Left ventricle myocardium superior (tissue), 1 donor: ENCODE measurements around the gene PASK. TPM values are rescaled to one million over a fixed set of nuclear protein-coding genes. Genes with fewer than 3 reads are reported as not detected.
"Not testable (repeated sequence)": the region's sequence is repeated elsewhere in the genome, so short reads cannot be mapped to it uniquely, and the experiment has no call there.

Source experiments
- ATAC-seq: fragments of 200-7000 bp; cut with Tn5 transposase; one replicate; pipeline ENCODE4 v1.9.1; 2020; ENCODE audit warnings: mild to moderate bottlenecking, moderate library complexity
- DNase-seq: peaks from one replicate; pipeline ENCODE4 v3.0.0-alpha.2; 2020
- intact Hi-C: fragments of 100-400 bp; cut with micrococcal nuclease; formaldehyde crosslinking; loops from one replicate; pipeline ENCODE4 v1.11.0; 2022
- total RNA-seq: library from RNA; stranded (reverse); fragmentation: NEBNext Ultra II Directional; extraction: Animal tissue kit (Norgen Biotek cat#: 25700); gene quantifications from one replicate; pipeline ENCODE4 v1.2.1, GENCODE V29; 2021
- donor health status: DM: no; HTN: yes; CAD: no; lungs with severe emphysema.

PASK gene
- total RNA-seq, 1 donor from 2014 or later = 3.4 TPM

DNA sequence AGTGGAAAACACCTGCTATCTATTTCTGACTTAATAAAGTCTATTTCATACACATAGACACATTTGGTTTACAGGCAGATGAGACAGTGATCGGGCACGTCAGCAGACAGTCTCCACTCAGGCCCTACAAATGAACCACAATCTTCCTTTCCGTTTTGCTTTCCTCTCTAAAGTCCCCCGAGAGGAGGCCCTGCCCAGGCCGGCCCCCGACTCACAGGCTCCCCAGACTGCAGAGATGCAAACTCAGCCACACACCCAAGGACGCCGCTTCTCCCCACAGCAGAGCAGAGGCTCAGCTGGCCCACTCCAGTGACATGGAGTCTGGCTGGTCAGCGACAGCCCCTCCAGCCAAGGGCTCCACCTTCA lies 37.8 kb downstream of the PASK start:
- intact Hi-C loops = no loop called here
- ATAC-seq (no peak), DNase-seq (no peak)

DNA sequence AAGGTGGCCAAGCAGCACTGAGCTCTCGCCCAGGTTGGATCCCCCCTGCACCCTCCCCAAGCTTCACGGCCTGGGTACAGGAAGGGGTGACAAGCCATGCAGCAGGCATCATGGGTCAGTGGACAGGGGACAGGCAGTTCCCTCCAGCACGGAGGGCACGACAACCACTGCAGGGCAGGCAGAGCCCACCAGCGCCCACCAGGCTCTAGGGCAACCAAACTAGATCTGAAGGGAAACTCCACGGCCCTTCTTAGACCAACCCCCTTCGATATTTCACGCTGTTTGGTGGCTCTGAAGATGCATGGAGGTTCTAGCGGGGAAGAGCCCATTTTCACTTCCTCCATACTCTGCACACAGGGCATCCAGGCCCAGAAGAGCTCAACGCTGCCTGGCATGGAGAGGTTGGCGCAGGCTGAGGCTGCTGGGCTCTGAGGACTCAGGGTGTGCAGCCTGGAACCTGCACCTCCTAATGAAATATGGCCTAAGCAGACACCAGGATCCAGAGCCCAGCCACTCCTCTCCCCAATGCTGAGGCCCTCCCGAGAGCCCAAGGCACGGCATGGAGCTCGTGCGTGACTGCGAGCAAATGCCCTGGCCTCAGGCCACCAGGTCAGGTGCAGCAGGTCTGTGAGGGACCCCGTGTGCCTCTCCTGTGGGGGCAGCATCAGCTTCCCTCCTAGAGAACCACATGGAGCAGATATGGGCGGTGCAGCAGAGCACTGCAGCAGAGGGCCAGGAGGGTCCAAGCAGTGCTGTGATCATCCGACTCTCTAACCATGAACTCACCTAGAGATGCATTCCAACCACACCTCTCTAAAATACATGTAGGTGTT lies 38.4 kb downstream of the PASK start:
- no peak for DNase-seq
- ATAC-seq = no peak

DNA sequence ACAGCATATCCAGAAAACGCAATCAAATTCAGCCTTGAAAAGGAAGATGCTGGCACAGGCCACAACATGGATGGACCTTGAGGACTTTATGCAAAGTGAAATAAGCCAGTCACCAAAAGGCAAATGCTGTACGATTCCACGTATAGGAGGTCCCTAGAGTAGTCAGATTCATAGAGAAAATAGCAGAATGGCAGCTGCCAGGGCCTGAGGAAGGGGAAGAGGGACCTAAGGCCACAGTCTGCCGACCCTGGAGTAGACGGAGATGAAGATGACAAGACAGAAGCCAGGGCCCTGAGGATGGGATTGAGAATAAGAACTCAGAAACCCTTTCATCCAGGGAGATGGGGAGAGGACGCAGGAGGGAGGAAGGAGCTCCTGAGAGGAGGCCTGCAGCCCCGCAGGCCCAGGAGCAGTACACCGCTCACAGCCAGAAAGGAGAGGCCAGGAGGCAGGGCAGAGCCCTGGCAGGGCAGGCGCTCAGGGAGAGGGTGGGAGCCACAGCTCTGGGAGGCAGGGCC lies 39.1 kb downstream of the PASK start:
- ATAC-seq = no peak
- DNase-seq = no peak
- intact Hi-C loops = no loop called here

More for the DNA sequence above, 38.4 kb downstream of the PASK start:
- intact Hi-C loops = no loop called here

DNA sequence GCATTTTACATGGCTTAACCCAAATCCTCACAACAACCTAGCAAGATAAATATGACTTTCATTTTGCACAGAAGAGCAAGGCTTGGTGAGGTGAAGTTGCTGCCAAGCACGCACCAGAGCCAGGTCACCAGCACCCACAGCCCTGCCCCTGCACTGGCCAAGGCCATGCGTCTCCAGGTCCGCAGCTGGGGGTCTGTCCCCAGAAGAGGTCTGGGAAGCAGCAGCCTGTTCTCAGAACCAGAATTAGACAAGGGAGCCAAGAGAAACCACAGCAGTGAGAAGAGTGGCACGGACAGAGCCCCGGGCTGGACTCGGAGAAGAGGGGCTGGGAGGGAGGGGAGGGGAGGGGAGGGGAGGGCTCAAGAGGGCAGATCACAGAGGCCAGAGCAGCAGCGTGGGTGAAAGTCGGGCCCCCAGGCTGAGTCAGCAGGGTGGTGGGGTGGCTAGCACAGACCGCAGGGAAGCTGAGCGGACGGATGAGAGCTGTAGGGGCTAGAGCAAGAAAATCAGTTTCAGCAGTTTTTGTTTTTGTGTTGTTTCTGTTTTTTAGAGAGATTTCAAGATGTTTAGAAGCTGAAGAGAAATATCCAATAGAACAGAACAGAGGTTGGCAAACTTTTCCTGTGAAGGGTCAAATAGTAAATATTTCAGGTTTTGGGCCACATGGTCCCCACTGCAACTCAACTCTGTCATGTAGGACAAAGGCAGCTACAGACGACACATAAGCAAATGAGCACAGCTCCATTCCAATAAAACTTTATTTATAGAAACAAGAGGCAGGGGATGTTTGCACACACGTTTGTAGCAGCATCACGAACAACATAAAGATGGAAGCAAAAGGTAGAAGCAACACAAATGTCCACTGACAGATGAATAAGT lies 39.8 kb downstream of the PASK start:
- intact Hi-C loops = no loop called here
- ATAC-seq (no peak), DNase-seq (no peak)

DNA sequence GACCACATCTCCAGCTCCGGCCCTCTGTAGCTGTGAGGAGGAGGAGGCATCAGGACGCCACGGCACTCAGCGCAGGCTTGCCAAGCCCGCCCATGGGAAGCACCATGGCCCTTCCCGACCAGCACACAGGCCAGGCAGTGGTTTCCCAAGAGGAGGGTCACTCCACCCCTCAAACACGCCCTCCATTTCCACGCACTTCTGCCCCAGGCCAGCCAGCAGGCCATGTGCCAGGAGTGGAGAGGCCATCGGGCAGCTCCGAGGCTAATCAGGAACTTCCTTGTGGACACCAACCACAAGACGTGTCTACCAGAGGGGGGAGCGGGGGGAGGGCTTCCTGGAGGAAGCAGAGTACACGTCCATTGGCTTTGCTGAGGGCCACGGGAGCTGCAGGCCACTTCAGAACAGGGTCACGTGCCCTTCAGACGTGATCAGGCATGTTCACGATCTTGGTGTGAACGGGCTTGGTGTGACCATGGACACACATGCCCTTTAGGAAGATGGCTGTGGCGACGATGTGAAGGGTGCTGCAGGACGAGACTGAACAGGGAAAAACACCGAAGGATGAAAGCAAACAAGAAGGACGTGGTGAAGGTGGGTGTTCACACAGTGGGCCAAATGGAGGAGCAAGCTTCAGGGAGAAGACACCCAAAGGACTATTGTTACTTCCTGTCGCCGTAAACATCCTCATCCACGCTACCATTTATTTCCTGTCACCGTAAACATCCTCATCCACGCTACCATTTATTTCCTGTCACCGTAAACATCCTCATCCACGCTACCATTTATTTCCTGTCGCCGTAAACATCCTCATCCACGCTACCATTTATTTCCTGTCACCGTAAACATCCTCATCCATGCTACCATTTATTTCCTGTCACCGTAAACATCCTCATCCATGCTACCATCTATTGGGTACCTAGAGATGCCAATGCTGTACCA lies 40.7 kb downstream of the PASK start:
- ATAC-seq (no peak), DNase-seq (no peak)
- intact Hi-C loops = no loop called here

DNA sequence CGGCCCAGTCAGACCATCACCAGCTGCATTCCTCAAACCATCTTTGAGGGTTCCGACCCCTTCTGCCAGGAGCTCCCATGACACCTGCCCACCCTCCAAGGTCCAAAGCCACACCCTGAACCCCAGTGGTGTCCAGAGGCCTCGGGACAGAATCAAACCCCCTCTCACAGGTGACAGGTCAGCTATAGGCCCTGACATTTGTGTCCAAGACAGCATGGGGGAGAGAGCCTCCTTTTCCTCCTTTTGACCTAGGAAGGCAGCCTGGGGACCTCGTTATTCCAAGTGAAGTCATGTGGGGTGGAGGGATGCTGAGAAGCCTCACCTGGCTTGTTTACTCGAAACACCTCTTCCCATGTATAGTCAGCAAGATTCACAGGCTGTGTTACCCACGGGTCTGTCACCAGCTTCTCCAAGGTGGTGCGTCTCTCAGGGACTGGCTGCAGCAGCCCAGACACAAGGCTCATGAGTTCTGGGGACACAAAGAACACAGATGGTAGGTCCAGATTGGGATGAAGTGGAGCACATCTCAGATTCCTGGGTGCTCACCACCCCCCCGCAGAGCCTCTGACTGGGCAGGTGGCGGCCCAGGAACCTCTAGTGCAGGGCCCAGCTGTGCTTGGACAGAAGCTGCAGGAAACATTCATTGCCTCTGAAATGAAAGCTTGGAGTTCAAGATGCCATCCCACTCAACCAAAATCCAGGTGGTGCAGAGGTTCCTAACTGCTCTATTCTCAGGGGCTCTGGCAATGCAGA lies 42.1 kb downstream of the PASK start:
- ATAC-seq (no peak), DNase-seq (no peak)
- intact Hi-C loops = no loop called here

DNA sequence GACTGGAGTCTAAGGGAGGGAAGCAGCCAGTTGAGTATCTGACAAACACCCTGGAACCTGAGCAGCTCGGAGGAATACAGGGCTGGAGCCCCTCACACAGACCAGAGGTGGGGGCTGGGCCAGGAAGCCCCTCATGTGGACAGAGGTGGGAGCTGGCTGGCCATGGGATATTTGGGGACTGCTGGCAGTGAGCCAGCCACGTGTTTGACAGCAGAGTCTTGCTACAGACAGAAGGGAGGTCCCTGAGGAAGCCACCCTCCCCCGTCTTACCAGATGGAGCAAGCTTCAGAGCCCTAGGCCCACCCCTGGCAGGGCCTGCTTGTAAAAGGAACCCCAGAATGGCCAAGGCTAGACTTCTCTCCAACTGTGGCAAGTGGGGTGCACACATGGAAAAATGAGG lies 43.6 kb downstream of the PASK start:
- intact Hi-C loops = no loop called here
- no peak for ATAC-seq
- DNase-seq = no peak

DNA sequence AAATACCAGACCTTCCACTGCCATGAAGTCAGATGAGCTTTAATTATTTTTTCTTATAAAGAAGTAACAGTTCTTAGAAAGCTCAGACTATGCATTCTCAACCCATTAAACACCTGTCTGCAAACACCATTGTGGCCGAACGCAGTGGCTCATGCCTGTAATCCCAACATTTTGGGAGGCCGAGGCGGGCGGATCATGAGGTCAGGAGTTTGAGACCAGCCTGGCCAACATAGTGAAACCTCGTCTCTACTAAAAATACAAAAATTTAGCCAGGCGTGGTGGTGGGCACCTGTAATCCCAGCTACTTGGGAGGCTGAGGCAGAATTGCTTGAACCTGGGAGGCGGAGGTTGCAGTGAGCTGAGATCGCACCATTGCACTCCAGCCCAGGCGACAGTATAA lies 44.7 kb downstream of the PASK start:
- DNase-seq, intact Hi-C loops, ATAC-seq: not testable (repeated sequence)

DNA sequence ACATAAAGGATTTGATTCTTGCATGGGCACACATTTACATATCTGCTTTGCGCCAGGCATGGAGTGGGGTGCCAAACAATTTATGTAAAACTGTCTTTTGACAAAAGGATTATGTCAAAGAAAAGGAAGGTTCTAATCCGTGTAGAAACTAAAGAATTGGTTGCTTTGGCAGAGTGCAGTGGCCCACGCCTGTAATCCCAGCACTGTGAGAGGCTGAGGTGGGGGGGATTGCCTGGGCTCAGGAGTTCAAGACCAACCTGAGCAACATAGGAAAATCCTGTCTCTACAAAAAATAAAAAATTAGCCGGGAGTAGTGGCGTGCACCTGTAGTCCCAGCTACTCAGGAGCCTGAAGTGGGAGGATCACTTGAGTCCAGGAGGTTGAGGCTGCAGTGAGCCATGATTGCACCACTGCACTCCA lies 46.1 kb downstream of the PASK start:
- no peak for ATAC-seq
- intact Hi-C loops = no loop called here
- DNase-seq = no peak

DNA sequence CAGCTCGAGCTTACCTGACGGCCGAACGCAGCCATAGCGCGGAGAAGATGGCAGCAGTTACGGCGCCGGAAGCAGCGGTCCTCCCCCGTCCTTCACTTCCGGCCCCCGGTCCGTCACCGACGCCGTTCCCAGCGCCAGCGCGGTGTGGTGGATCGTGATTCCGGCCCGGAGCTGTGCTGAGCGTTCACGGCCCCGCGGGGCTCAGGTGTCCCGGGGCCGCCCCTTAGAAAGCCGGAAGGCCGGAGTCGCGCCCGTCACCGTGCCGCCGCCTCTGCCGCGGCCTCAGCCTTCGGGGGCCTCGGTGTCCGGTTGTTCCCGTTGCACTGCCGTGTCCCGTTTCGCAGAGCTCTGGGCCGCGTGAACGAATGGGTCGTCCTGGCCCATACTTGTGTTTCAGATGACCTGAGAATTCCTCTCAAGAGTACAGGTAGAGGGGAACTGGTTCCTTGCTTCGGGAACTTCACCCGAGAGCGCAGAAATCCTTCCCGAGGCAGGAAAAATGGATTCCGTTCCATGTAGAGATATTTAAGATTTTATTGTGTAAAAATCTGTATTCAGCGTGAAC lies 47.0 kb downstream of the PASK start, which contains the start of gene MTERF4:
MTERF4 (minus strand) TSS at position 49 of the 565 bp plus-strand sequence; CDS start at position 35, 14 bp downstream.
- ATAC-seq = peak; percentile 99
- intact Hi-C loops = no loop called here

DNA sequence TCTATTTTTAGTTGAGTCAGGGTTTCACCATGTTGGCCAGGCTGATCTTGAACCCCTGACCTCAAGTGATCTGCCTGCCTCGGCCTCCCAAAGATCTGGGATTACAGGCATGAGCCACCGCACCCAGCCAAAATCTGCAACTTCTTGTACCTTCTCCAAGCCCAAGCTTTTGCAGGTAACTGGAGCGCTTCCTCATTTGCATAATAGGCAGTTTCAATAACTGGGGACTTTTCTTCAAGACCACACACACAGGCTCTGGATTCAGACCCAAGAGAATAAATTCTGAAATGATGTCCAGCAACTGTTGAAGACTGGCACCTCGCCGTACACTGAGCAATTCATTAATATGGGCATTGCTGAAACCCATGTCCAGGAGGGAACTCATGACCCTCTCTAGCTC lies 50.0 kb downstream of the PASK start:
- intact Hi-C loops = no loop called here
- ATAC-seq = no peak
- DNase-seq = no peak

More for the DNA sequence above, 47.0 kb downstream of the PASK start, which contains the start of gene MTERF4:
- DNase-seq = peak; percentile 92

DNA sequence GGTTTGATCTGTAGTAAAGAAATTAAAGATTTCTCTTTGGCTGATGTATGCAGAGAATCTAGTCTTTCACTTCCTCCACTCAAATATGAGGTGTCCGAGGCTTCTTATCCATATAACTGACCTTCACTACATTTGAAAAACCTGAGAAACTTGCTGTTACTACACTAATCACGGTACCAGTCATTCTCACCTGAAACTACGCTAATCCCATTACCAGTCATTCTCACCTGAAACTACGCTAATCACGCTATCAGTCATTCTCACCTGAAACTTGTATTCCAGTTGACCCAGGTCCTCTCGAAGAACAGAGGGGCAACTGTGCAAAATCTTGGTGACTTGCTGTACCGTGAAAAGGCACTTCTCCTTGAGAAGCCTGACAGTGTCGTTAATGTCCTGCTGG lies 52.3 kb downstream of the PASK start:
- no peak for ATAC-seq
- intact Hi-C loops = no loop called here
- DNase-seq = no peak

DNA sequence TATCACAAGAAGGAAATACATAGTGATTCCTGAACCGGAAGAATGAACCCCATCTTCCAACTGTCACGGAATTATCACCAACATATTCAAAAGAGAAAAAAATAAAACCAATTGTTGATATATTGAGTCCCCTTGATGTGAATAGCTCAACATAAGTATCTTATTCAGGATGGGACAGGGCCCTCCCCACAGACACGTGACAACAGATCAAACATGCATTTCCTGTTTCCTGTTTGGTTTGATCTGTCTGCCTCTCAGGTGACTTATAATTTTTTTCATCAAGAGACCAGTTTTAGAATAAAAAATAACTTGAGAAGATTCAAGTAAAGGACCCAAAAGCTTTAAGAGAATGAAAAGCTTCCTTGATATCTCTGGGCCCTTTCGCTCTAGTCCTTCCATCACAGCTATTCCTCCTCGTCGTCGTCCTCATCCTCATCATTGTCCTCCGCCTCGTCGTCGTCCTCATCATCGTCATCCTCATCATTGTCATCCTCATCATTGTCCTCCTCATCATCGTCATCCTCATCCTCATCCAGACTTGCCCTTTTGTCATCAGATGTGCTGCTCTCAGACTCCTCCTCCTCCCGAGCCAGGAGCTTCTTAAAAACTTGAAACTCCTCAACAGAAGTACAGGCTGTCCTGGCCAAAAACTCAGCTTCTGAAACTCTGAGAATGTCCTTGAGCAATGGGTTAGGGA lies 53.5 kb downstream of the PASK start:
- ATAC-seq (no peak), DNase-seq (no peak)
- intact Hi-C loops = no loop called here

DNA sequence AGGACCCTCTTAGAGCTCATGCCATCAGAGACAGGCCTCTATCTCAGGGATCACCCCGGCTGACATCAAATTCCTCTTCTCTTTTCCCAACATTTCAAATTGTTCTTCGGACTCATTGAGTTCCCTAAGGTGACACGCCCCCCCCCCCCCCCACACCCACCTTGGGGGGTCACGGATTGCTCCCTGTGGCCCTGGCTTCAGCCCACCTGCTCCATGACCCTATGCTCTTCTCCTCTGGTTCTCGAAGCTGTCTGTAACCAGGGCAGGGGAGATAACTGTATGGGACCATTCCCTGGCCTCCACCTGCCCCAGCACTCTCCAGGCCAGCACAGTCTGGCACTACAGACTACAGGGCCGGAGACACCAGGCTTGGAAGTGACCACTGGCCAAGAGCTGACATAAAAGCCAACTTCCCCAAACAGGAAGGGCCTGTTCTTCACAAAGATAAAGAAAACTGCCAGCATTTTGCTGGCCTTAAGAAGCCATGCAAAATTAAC lies 54.3 kb downstream of the PASK start:
- intact Hi-C loops = no loop called here
- DNase-seq (no peak), ATAC-seq (no peak)

DNA sequence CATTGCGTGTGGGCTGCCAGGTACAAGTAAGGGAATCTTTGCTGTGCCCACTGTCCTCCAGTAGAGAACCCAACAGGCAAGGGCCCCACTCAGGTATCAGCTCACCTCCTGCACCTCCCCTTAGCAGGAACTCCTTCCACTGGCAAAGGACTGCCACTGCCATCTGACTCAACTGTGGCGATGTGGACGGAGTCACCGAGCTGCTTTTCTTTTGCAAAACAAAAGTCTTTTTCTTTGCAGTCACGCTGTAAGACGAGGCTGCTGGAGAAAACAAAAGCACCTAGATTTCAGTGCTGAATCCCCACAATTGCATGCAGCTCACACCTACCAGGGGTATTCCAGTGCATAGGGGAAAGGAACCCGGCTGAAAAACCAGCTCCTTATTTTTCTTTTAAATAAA lies 55.1 kb downstream of the PASK start:
- intact Hi-C loops = no loop called here
- ATAC-seq (no peak), DNase-seq (no peak)

DNA sequence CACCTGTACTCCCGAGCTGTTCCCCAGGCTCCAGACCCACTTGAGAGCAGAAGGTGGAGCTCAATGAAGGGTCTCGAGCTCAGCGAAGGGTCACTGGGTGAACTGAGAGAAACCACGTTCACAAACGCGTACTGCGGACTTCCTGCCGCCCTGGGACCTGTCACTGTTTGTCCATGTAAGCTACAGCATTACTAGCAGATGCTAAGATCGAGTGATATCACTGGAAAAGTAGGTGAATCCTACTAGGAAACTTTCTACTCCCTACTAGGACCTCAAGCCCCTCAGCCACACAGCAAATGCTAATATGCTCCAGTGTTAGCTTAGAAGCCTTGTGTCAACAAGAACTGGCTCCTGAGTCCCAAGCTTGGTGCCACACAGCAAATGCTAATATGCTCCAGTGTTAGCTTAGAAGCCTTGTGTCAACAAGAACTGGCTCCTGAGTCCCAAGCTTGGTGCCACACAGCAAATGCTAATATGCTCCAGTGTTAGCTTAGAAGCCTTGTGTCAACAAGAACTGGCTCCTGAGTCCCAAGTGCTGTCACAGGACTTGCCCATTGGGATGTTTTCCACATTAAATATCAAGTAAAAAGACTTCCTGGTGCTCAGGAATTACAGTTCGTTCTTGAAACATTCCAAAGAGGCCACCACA lies 56.0 kb downstream of the PASK start:
- ATAC-seq, intact Hi-C loops, DNase-seq: not testable (repeated sequence)

DNA sequence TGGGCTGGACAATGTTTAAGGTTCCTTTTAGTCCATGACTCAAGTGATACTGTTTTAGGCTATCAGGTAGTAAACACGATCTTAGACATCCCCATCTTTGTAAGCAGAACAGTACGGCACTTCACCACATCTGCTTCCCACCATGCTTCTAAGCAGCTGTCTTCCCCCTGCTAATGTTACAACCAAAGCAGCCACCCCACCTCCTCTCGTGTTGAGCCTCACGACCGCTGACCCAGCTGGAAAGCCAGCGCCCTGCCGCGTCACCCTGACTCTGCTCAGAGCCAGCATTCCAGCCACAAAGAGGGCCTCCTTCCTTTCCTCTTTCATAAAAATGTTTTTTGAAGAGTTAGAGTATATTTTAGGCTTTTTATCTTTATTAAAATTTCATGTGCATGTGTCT lies 56.6 kb downstream of the PASK start:
- no peak for ATAC-seq
- intact Hi-C loops = no loop called here
- no peak for DNase-seq
